GM12878 (cell line): Measurements from ENCODE around the gene ST7. TPM values are rescaled to one million over a fixed set of nuclear protein-coding genes. Genes with fewer than 3 reads are reported as not detected.
"Not testable (repeated sequence)": the region's sequence is repeated elsewhere in the genome, so short reads cannot be mapped to it uniquely, and the experiment has no call there.

Experiments used
- ATAC-seq: fragments of 200-7000 bp; cut with Tn5 transposase; 3 replicates; pipeline ENCODE4 v1.9.1; 2020; ENCODE audit warnings: mild to moderate bottlenecking, moderate library complexity
- BruUV-seq: library from RNA; stranded (reverse); fragments of 400-500 nt; replicated peaks from 2 replicates; lab custom pipeline; 2021; lab: Mats Ljungman, UMichigan
- CTCF ChIA-PET: fragments of 300-600 bp; sonication (Branson Sonifier 250); formaldehyde crosslinking; extraction: SDS; loops from one replicate; lab custom pipeline; 2021; ENCODE audit warnings: inconsistent platforms; lab: Yijun Ruan, JAX
- POLR2A ChIA-PET: fragments of 350-600 bp; formaldehyde crosslinking; extraction: SDS; loops from one replicate; lab custom pipeline; 2021; ENCODE audit warnings: inconsistent platforms; lab: Charles Lee
- RAD21 ChIA-PET: fragments of 300-600 bp; sonication (Branson Sonifier 250); formaldehyde crosslinking; loops from one replicate; lab custom pipeline; 2023; ENCODE audit warnings: antibody characterized with exemption; ENCODE audit not compliant: unreplicated experiment; lab: Charles Lee
- SMC1A ChIA-PET: fragments of 300-600 bp; sonication (Branson Sonifier 250); formaldehyde crosslinking; loops from one replicate; lab custom pipeline; 2023; ENCODE audit not compliant: unreplicated experiment, uncharacterized antibody; lab: Charles Lee
- DNase-seq: peaks from one replicate; pipeline ENCODE4 v3.0.0-alpha.2; 2011; ENCODE audit warnings: low read depth, low spot score
- FAIRE-seq: peaks from 3 replicates; lab custom pipeline; 2011; peaks lifted over from hg19 to GRCh38; lab: Jason Lieb, UNC
- H2AFZ ChIP-seq: 2 replicates; pipeline ENCODE4 v1.6.0; 2011; ENCODE audit warnings: low read depth, low read length, control low read depth; ENCODE audit not compliant: control insufficient read depth
- H3K27ac ChIP-seq: 2 replicates; pipeline ENCODE4 v1.5.1; 2011; ENCODE audit warnings: control low read depth; ENCODE audit not compliant: control insufficient read depth, insufficient read depth
- H3K27me3 ChIP-seq, 2 experiments: replicated peaks in 1 of 2; 2 replicates each; pipeline versions ENCODE4 v1.6.0 to v1.6.1; 2011; ENCODE audit warnings: low read length in 1 of 2; ENCODE audit not compliant: control insufficient read depth in 2 of 2, insufficient read depth in 2 of 2
- H3K36me3 ChIP-seq, 2 experiments: 2 replicates each; pipeline ENCODE4 v1.5.1; 2011; ENCODE audit warnings: low read length in 1 of 2; ENCODE audit not compliant: control insufficient read depth in 2 of 2, insufficient read depth in 2 of 2
- H3K4me1 ChIP-seq: 2 replicates; pipeline ENCODE4 v1.6.1; 2011; ENCODE audit warnings: mild to moderate bottlenecking, low read length, moderate library complexity, mixed read lengths; ENCODE audit not compliant: control insufficient read depth, insufficient read depth
- H3K4me2 ChIP-seq: 2 replicates; pipeline ENCODE4 v1.6.0; 2011; ENCODE audit warnings: control low read depth; ENCODE audit not compliant: control insufficient read depth, insufficient read depth
- H3K4me3 ChIP-seq: fragments of 200-600 bp; sonication (generic); 2 replicates; pipeline ENCODE4 v1.5.1; 2016
- H3K79me2 ChIP-seq: 2 replicates; pipeline ENCODE4 v1.6.0; 2011; ENCODE audit warnings: low read length; ENCODE audit not compliant: control insufficient read depth, insufficient read depth
- H3K9ac ChIP-seq: 2 replicates; pipeline ENCODE4 v1.8.0; 2011; ENCODE audit warnings: low read length, control low read depth, mixed read lengths; ENCODE audit not compliant: control insufficient read depth, insufficient read depth
- H3K9me3 ChIP-seq: replicated peaks from 3 replicates; pipeline ENCODE4 v1.5.1; 2011; ENCODE audit warnings: mild to moderate bottlenecking, low read length; ENCODE audit not compliant: control insufficient read depth, insufficient read depth
- H4K20me1 ChIP-seq: 2 replicates; pipeline ENCODE4 v1.6.0; 2011; ENCODE audit not compliant: control insufficient read depth, insufficient read depth
- CEBPB ChIP-seq, 2 experiments: fragments of 150-350 bp in 1 of 2; IDR thresholded peaks; 2 replicates each; pipeline ENCODE4 v1.6.1; 2012 to 2014; ENCODE audit warnings: low read depth in 2 of 2, low read length in 2 of 2, borderline replicate concordance in 1 of 2, inconsistent platforms in 1 of 2
- JUNB ChIP-seq: IDR thresholded peaks from 2 replicates; pipeline ENCODE4 v1.6.1; 2016; ENCODE audit warnings: antibody characterized with exemption, mild to moderate bottlenecking
- NFIC ChIP-seq: IDR thresholded peaks from 2 replicates; pipeline ENCODE4 v1.6.1; 2012; ENCODE audit warnings: low read depth, mild to moderate bottlenecking, inconsistent platforms, low read length, moderate library complexity
- RUNX3 ChIP-seq: IDR thresholded peaks from 2 replicates; pipeline ENCODE4 v1.6.1; 2012; ENCODE audit warnings: low read length, inconsistent platforms
- WGBS: methylation state at CpG from one replicate; pipeline ENCODE4 v1.1.6; 2016; ENCODE audit warnings: low lambda C conversion rate; ENCODE audit not compliant: insufficient replicate concordance, insufficient coverage; ENCODE audit errors: missing lambda C conversion rate; 5-methylcytosine and 5-hydroxymethylcytosine counted together
- in situ Hi-C: fragments of 300-500 bp; cut with MboI; formaldehyde crosslinking; loops from 9 replicates; pipeline ENCODE4 v1.14.3; 2018; ENCODE audit warnings: mixed read lengths
- intact Hi-C: fragments of 100-400 bp; cut with micrococcal nuclease; formaldehyde crosslinking; loops from one replicate; pipeline ENCODE4 v1.14.2; 2022; ENCODE audit not compliant: unreplicated experiment
- polyA plus RNA-seq, 11 experiments: library from polyadenylated mRNA; depleted of rRNA in 4 of 11; unstranded in 6 of 11; stranded (reverse) in 5 of 11; fragments of >200 nt; fragmentation: Nextera tagmentation in 4 of 11; fragmentation: Illumina TruSeq in 1 of 11; extraction: Ambion mirVana in 4 of 11; extraction: Trizol in 1 of 11; gene quantifications; 1 replicate in 1 of 11; 2 replicates in 10 of 11; pipeline versions ENCODE4 v1.2.1 to v1.2.3, GENCODE V29; 2011 to 2016; ENCODE audit warnings: inconsistent platforms in 2 of 11, missing spikeins in 2 of 11, low read depth in 1 of 11
- total RNA-seq, 4 experiments: library from RNA; depleted of rRNA in 3 of 4; stranded (reverse); fragments of >200 nt in 3 of 4; fragmentation: Illumina TruSeq in 1 of 4; extraction: Trizol in 1 of 4; gene quantifications; 2 replicates each; pipeline versions ENCODE4 v1.2.1 to v1.2.3, GENCODE V29; 2013 to 2021

The ST7 gene
- total and polyA plus RNA-seq, 10 of the 15 experiments (the other 5 are each of a cell fraction or from before 2014, with no cell fraction given) = 27.7 to 76.4 (median 53.6) TPM

- H3K9me3 ChIP-seq, POLR2A ChIA-PET, H3K4me2 ChIP-seq, H3K4me3 ChIP-seq, H2AFZ ChIP-seq, H3K27ac ChIP-seq, DNase-seq, FAIRE-seq, H3K36me3 ChIP-seq, ATAC-seq, H4K20me1 ChIP-seq, H3K79me2 ChIP-seq, H3K9ac ChIP-seq, in situ Hi-C loops, intact Hi-C loops, BruUV-seq, H3K4me1 ChIP-seq, H3K27me3 ChIP-seq: not testable (repeated sequence)
- ChIA-PET RAD21 (interaction anchor here (0.9 to 5.7 kb wide), 2 partner anchors 12 to 189 kb away, joined by 3 to 52 read pairs; no protein-coding TSS in a partner anchor), SMC1A (interaction anchor here (1.0 to 15.1 kb wide), 3 partner anchors 16 to 228 kb away, joined by 3 to 262 read pairs (median 5); no protein-coding TSS in a partner anchor), CTCF (interaction anchor here (9.7 to 13.3 kb wide), 2 partner anchors 50 to 185 kb away, joined by 123 to 324 read pairs; no protein-coding TSS in a partner anchor)
- 26% methylated on average over 4 of the region's 4 CpGs for WGBS
Measured at GRCh38 chr7:116936844-116937243, 16.5 kb upstream of the ST7 start.

GRCh38 chr7:116938678-116939077, 14.6 kb upstream of the ST7 start:
- SMC1A ChIA-PET = interaction anchor here (1.2 to 2.4 kb wide), 2 partner anchors 10 to 187 kb away, joined by 3 to 8 read pairs; no protein-coding TSS in a partner anchor
- H3K4me1 ChIP-seq = no peaks in the 10 kb centered on the region
- TF ChIP-seq NFIC (peak; percentile 33; the same call in 1 of the 2 replicates), JUNB (peak; percentile 85), RUNX3 (peak; percentile 78), CEBPB (IDR thresholded peaks at IDR 0.05; ENCODE audit: borderline replicate concordance in 1 of 2, low read depth in 2 of 2, low read length in 2 of 2) (no peak)
- TF ChIP-seq, all 136 proteins: peak for 3
- DNase-seq = no peak
- no peaks in the 10 kb centered on the region for H4K20me1 ChIP-seq
- in situ Hi-C loops = no loop called here
- POLR2A ChIA-PET = no interaction called here
- no peak for FAIRE-seq
- no peaks in the 10 kb centered on the region for H3K27me3 ChIP-seq
- WGBS = 28% methylated on average over 2 of the region's 2 CpGs
- intact Hi-C loops = no loop called here
- H3K9ac ChIP-seq = no peak overlapping the region
- no peaks in the 10 kb centered on the region for H3K79me2 ChIP-seq
- RAD21 ChIA-PET = interaction anchor here (0.6 kb wide), 1 partner anchor 11 kb away, joined by 3 read pairs; no protein-coding TSS in a partner anchor
- CTCF ChIA-PET = interaction anchor here (1.2 to 1.6 kb wide), 2 partner anchors 18 to 189 kb away, joined by 3 to 4 read pairs; no protein-coding TSS in a partner anchor
- H3K9me3 ChIP-seq = no peaks in the 10 kb centered on the region
- no peaks in the 10 kb centered on the region for H3K36me3 ChIP-seq
- no peak overlapping the region for H3K4me2 ChIP-seq
- BruUV-seq = no TSS peak
- no peak overlapping the region for H3K4me3 ChIP-seq
- ATAC-seq = no peak
- H3K27ac ChIP-seq = no peak overlapping the region
- no peak overlapping the region for H2AFZ ChIP-seq
